GM19467 (cell line): Measurements from ENCODE around the gene RAC2.
A peak's percentile ranks its signal among the peaks of the same experiment; 100 is the strongest.

ENCODE experiments used
- ATAC-seq: cut with Tn5 transposase; IDR thresholded peaks from one replicate; pipeline ENCODE4 v1.9.1; 2021; ENCODE audit warnings: mild to moderate bottlenecking, moderate library complexity; ENCODE audit not compliant: unreplicated experiment

Gene RAC2

DNA sequence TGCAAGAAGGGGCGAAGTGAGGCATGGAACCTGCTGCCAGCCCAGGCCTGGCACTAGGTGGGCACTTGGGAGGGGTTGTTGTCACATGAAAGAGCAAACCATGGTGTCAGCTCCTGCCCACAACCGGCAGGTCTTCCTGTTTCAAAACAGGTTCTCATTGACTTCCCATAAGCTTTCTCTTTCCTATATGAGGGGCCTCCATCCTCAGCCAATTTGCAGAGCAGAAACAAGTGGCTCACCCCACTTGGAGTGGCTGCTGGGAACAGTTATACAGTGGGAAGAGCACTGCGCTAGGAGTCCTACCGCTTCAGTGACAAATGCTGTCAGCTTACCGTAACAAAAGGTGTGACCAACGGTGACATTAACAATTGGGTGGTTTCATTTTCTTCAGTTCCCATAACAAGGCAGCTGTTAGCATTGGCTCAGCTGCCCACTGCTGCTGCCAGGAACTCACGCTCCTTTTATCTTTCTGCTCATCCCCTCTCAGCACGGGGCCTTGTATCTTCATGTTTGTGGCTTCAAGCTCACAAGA, 21.6 kb downstream of the RAC2 start:
- ATAC-seq = no peak

DNA sequence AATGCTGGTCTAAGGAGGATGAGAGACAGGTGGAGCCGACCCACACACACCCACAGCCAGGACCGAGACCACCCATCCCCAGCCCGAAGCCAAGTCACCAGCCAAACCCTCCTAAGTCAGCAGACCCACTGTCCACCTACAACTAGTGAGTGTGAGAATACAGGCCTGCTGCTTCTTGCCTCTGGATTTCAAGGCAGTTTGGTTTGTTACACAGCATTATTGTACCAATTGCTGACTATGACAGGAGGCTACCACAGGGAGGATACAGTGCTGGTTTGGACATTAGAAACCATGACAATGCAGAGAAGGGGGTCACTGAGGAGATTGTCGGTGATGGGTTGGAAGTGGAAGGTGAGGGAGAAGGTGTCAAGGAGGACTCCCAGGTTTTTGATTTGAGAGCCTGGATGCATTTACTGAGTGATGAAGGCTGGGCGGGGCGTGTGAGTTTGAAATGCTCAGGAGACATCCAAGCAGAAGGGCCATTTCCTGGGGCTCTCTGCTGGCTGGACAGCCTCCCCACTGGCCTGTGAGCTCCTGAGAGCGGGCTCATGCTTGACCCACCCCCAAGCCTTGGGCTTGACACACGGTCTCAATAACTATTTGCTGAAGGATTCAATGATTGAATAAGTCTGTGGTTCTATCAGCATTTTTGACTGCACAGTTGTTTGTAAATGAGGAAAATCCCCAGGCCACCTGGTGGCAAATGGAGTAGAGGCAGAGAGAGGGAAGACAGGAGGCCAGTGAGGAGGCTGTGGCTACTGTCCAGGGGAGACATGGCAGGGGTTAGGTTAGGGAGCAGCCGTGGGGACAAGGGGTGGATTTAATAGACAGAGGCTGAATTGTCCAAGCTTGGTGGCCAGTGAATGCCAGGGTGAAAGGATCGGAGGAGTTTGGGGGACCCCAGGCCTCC, 22.4 kb downstream of the RAC2 start:
- ATAC-seq = no peak

GRCh38 chr22:37220543-37220981, 23.5 kb downstream of the RAC2 start:
- no peak for ATAC-seq

DNA sequence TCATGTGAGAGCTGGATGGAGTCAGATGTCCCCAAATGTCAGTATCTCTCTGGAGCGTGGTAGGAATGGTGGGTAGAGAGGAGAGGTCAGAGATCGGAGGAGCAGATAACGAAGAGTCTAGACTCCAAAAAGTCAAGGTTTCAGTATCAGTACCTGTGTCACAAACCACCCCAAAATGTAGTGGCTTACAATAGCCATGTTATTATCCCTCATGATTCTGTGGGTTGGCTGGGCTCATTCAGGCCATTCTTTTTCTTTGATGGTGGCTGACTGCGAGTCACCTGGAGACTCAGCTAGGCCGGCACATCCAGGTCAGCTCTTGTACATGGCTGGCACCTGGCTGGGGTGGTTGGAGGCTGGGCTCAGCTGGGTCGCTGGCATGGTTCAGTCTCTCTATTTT, 24.5 kb downstream of the RAC2 start:
- no peak for ATAC-seq

- peak; percentile 65 for ATAC-seq
These were observed 25.2 kb downstream of the RAC2 start for GRCh38 chr22:37218771-37219411.

- ATAC-seq = no peak
These were observed 25.7 kb downstream of the RAC2 start for GRCh38 chr22:37218399-37218770.

DNA sequence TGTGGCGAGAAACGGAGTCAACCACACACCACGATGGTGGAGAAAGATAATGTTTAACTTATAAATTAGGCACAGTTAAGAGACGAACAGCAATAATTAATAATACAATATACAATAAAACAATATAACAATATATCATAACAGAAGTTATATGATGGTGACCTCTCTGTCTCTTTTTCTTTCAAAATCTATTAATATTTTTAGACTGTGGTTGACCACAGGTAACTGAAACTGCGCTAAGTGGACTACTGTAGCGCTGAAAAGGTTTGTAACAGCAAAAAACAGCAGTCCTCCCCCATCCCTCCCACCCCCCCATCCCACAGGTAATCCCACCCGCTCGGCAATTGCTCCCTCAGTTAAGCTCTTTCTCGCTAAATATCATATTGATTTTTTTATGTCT, 28.2 kb downstream of the RAC2 start:
- no peak for ATAC-seq

- ATAC-seq = no peak
These were observed 29.4 kb downstream of the RAC2 start for GRCh38 chr22:37214731-37215030.

GRCh38 chr22:37213941-37214730, 29.9 kb downstream of the RAC2 start:
- ATAC-seq = no peak

GRCh38 chr22:37213218-37213855, 30.7 kb downstream of the RAC2 start:
- ATAC-seq = no peak

DNA sequence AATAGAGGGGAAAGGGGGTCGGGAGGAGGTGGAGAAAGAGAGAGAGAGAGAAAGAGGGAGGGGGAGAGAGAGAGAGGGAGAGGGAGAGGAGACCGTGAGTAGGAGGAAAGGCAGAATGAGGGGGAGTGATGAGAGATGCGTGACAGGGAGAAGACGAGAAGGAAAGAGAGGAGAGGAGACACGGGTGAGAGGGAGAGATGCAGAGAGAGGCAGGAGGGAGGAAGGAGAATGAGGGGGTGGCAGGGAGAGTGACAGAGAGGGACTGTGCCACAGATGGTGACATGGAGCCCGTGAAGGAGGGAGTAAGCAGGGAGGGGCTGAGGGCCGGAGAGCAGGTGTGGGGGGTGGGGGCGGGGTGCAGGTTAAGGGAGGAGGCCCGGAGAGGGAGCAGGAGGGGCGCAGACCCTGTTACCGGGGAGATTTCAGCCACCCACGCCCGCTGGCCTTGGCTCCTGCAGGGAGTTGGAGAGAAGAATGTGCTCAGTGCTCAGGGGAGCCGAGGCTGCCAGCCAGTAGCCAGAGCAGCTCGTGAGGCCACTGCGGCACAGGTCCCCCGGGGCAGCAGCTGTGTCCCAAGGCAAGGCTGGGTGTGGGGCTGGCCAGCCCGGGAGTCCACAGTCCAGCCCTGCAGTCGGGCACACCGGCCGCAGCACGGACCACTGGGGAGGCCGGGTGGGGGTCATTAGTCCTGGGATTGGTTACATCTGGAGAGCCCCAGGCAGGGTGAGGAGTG, 31.7 kb downstream of the RAC2 start, which contains the start of gene SSTR3:
TSS of gene SSTR3 (minus strand) at position 304 of the 733 bp plus-strand sequence. CDS start 4,674 bp downstream, outside the sequence.
- ATAC-seq = no peak

GRCh38 chr22:37211866-37212173, 32.2 kb downstream of the RAC2 start:
- ATAC-seq = no peak

GRCh38 chr22:37211075-37211865, 32.8 kb downstream of the RAC2 start:
- ATAC-seq = no peak

- no peak for ATAC-seq
These were observed 33.8 kb downstream of the RAC2 start for GRCh38 chr22:37210041-37210803.

DNA sequence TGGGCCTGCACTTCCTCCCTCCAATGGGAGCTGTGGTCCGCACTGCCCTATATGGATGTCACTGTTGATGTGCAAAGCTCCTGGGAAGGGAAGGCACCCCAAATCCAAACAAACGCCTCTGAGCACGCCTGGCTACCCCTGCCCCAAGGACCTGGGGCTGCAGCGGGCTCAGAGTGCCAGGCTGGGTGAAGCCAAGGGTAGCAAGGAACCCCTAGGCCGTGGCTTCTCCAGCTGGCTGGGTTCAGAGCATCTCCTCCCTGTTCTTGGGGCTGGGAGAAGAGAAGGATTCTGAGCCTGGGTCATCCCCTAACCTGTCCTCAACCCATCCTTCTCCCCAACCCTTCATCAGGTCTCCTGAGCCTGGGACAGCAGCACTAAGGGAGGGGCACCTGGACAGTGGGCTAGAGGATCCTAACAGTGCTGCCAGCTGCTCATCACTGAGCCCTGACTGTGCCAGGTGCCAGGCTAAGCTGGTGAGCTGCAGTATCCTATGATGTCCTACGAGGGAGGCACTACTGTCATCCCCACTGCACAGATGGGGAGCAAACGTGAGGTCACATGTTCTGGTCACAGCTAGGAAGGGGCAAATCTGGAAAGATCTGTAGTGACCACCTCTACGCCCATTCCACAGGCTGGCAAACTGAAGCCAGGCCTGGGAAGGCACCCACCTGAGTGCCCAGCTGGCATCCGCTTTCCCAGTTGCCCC, 34.8 kb downstream of the RAC2 start:
- no peak for ATAC-seq

DNA sequence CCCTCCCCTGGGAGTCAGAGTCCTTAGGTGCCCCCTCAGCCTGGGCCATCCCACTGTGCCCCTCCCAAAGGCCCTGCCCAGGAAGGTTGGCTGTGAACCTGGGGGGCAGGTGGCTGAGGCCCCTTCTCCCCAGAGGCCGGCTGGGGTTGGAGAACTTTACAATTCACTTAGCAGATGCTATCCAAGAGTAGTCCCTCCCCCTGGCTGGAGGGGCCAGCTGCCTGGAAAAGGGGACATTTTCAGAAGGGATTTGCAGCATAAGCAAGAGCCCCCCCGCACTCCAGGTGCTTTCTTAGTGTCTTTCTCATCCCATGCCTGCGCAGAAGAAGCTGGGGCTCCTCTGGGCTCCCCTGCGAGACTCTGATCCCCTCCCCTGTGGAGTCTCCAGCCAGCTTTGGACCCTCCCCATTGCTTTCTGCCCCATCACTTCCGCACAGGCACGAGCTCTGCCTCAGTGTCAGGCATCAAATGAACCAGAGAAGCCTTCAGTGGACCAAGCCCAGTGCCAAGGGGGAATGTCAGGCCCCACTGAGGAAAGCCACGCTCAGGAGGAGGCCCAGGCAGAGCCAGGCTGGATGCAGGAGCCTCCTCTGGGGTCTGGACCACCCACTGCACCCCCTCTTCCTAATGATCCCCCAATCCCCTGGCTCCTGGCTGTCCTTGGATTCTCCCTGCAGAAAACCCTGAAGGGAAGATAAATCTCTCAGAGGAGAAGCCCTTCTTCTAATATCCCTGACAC, 35.5 kb downstream of the RAC2 start:
- no peak for ATAC-seq

DNA sequence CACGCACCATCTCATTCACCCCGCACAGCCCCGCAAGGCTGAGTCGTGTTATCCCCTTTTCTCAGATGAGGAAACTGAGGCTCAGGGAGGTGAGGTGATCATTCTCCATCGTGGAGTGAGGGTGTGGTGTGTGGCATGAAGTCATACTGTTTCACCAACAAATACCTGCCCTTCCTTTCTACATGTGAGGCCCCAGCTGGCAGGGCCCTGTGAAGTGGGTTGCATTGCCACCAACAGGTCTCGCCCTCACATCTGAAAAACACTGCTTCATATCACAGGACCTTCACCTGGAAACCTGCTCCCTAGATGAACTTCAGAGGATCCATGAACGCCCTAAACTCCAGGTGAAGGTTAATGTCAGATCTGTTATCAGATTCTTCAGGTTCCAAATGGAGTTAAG, 36.1 kb downstream of the RAC2 start:
- ATAC-seq = no peak
